GM13977 (cell line): ENCODE data around the gene ST7L.

Source experiments
- DNase-seq: peaks from one replicate; pipeline ENCODE4 v3.0.0; 2012; ENCODE audit warnings: low spot score
- in situ Hi-C: fragments of 300-500 bp; cut with MboI; formaldehyde crosslinking; loops from one replicate; pipeline ENCODE4 v1.12.0; 2022; ENCODE audit warnings: low sequenced_read_pairs, low pct_unique_long_range_greater_than_20kb, mixed read lengths, inconsistent platforms; ENCODE audit not compliant: unreplicated experiment
- TF ChIP-seq, protein P1 (sequence below): IDR thresholded peaks from 2 replicates; pipeline ENCODE4 v1.5.1; 2012; ENCODE audit warnings: mild to moderate bottlenecking, control low read depth; ENCODE audit not compliant: insufficient read depth; ENCODE audit errors: extremely low read depth, missing control alignments

Gene ST7L

DNA sequence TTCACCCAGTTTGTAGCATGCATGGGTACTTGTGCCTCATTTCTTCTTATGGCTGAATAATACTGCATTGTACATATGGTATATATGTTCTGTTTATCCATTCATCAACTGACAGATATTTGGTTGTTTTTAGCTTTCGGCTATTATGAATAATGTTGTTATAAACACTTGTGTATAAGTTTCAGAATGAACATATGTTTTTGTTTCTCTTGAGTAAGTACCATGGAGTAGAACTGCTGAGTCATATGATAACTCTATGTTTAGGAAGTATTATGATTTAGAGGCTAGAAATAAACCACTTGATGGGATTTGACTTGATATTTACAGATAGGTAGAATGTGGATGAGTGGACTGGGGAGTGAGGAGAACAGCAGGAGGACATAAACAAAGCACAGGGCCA, 61.6 kb downstream of the ST7L start:
- no peak for DNase-seq
- TF ChIP-seq, protein P1, sequence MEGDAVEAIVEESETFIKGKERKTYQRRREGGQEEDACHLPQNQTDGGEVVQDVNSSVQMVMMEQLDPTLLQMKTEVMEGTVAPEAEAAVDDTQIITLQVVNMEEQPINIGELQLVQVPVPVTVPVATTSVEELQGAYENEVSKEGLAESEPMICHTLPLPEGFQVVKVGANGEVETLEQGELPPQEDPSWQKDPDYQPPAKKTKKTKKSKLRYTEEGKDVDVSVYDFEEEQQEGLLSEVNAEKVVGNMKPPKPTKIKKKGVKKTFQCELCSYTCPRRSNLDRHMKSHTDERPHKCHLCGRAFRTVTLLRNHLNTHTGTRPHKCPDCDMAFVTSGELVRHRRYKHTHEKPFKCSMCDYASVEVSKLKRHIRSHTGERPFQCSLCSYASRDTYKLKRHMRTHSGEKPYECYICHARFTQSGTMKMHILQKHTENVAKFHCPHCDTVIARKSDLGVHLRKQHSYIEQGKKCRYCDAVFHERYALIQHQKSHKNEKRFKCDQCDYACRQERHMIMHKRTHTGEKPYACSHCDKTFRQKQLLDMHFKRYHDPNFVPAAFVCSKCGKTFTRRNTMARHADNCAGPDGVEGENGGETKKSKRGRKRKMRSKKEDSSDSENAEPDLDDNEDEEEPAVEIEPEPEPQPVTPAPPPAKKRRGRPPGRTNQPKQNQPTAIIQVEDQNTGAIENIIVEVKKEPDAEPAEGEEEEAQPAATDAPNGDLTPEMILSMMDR, result no peak
- in situ Hi-C loops, result no loop called here

DNA sequence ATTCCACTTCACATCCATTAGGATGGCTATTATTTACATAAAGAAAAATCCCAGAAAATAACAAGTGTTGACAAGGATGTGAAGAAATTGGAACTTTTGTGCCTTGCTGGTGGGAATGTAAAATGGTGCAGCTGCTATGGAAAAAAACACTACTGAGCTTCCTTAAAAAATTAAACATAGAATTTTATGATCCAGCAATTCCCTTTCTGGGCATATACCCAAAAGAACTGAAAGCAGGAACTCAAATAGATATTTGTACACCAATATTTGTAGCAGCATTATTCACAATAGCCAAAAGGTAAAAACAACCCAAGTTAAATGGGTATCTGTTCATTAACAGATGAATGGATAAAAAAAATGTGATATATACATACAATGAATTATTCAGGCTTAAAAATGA, 64.5 kb downstream of the ST7L start:
- TF ChIP-seq, protein P1, result no peak
- in situ Hi-C loops, result no loop called here
- DNase-seq, result no peak

DNA sequence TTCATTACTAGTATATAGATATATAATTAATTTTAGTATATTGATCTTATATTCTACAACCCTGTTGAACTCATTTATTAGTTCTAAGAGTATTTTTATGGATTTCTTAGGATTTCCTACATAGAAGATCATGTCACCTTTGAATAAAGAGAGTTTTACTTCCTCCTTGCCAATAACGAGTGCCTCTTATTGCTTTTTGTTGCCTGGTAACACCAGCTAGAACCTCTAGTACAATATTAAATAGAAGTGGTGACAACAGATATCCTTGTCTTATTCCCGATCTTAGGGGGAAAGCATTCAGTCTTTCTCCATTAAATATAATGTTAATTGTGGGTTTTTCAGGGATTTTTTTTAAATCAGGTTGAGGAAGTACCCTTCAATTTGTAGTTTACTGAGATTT, 69.4 kb downstream of the ST7L start:
- DNase-seq, result no peak
- in situ Hi-C loops, result no loop called here
- TF ChIP-seq, protein P1, result no peak

GRCh38 chr1:112548547-112548946, 70.4 kb downstream of the ST7L start:
- TF ChIP-seq, protein P1, result no peak
- in situ Hi-C loops, result no loop called here
- DNase-seq, result no peak

DNA sequence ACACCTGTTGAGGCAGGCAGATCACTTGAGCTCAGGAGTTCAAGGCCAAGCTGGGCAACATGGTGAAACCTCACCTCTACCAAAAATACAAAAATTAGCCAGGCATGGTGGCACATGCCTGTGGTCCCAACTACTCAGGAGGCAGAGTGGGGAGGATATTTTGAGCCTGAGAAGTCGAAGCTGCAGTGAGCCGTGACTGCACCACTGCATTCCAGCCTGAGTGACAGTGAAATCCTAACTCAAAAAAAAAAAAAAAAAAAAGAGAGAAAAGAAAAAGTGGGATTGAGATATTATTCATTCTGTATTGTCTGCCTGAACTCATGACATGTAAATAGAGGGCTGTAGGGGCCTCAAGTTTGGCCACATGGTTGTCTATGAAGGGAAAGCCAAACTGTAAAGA, 72.9 kb downstream of the ST7L start:
- no peak for DNase-seq
- in situ Hi-C loops, result no loop called here
- TF ChIP-seq, protein P1, result no peak

DNA sequence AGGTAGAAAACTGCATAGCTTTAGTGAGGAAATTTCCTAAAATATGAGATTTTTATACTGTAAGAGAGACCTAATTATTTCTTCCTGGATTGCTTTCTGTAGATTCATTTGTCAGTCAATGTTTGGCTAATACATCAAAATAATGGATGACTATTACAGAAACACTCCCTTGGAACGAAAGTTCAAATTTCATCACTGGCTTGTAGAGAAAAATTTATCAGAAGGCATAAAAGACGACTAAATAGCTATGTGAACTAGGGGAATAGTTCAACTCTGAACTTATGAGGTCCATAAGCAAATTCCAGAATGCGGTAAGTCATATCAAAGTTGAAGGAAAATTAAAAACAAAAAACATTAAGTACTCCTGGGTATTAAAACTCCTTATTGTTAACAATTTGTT, 74.2 kb downstream of the ST7L start:
- TF ChIP-seq, protein P1, result no peak
- DNase-seq, result no peak
- in situ Hi-C loops, result no loop called here
